ENCODE measurements around the gene ELK4. TPM values are rescaled to one million over a fixed set of nuclear protein-coding genes. Genes with fewer than 3 reads are reported as not detected.
A peak's percentile ranks its signal among the peaks of the same experiment; 100 is the strongest.

Gene ELK4
- total and polyA plus RNA-seq, 2 of the 13 experiments (the other 11 are each of a cell fraction or from before 2014, with no cell fraction given), result 8.3 to 13.1 TPM

DNA sequence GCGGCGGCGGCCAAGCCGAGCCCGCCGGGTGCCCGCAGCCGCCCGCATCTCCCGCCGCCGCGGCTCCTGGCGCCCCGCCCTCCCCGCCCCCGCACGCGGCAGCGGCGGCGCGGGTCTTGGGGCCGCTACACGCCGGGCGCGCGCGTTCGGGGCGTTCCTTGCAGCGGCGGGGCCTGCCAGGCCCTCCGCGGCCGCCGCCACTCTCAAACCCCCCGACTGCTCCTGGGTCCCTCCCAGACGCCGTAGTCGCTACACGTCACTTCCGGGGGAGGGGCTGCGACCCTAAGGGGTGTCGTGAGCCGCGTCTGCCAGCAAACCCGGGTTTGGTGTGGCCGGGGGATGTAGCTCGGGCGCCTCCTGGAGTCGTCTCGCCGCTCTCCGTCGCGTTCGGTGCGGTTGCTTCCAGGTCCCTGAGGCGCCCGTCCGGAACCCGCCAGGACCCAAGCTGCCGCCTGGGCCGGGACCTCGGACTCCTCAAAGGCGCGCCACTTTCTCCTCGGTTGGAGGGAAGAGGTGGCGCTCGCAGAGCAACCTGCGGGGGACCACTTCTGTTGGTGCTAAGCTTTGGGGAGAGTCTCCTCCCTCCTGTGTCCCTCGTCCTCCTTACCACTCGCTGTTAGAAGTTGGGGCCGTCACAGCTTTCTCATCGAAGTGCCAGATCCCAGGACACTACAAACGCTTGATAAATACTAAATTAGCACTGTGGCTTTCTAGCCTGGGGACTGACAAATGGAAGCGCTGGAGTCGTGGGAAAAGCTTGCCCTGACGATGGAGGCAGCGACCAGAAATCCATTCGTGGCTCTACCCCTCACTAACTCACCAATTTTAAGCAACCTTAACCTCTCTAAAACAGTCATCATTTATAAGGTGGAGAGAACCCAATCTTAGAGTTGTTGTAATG is at the start of gene ELK4 (continued):
- TF ChIP-seq, protein P1, sequence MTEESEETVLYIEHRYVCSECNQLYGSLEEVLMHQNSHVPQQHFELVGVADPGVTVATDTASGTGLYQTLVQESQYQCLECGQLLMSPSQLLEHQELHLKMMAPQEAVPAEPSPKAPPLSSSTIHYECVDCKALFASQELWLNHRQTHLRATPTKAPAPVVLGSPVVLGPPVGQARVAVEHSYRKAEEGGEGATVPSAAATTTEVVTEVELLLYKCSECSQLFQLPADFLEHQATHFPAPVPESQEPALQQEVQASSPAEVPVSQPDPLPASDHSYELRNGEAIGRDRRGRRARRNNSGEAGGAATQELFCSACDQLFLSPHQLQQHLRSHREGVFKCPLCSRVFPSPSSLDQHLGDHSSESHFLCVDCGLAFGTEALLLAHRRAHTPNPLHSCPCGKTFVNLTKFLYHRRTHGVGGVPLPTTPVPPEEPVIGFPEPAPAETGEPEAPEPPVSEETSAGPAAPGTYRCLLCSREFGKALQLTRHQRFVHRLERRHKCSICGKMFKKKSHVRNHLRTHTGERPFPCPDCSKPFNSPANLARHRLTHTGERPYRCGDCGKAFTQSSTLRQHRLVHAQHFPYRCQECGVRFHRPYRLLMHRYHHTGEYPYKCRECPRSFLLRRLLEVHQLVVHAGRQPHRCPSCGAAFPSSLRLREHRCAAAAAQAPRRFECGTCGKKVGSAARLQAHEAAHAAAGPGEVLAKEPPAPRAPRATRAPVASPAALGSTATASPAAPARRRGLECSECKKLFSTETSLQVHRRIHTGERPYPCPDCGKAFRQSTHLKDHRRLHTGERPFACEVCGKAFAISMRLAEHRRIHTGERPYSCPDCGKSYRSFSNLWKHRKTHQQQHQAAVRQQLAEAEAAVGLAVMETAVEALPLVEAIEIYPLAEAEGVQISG (CRISPR knock-in tag; IDR thresholded peaks at IDR 0.05), result peak; percentile 89
- TF ChIP-seq SPEN (CRISPR knock-in tag; IDR thresholded peaks at IDR 0.05; ENCODE audit: low read depth), result peak; percentile 95
- TF ChIP-seq, protein P2, sequence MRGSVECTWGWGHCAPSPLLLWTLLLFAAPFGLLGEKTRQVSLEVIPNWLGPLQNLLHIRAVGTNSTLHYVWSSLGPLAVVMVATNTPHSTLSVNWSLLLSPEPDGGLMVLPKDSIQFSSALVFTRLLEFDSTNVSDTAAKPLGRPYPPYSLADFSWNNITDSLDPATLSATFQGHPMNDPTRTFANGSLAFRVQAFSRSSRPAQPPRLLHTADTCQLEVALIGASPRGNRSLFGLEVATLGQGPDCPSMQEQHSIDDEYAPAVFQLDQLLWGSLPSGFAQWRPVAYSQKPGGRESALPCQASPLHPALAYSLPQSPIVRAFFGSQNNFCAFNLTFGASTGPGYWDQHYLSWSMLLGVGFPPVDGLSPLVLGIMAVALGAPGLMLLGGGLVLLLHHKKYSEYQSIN (CRISPR knock-in tag; IDR thresholded peaks at IDR 0.05; ENCODE audit: borderline replicate concordance), result no peak
- TF ChIP-seq BCL6 (CRISPR knock-in tag; IDR thresholded peaks at IDR 0.05), result peak; percentile 47; the same call in 1 of the 2 replicates
- no peak for TF ChIP-seq ZNF83 (CRISPR knock-in tag; IDR thresholded peaks at IDR 0.05; ENCODE audit: borderline replicate concordance)
- TF ChIP-seq RBAK (CRISPR knock-in tag; IDR thresholded peaks at IDR 0.05), result no peak
- TF ChIP-seq, protein P3, sequence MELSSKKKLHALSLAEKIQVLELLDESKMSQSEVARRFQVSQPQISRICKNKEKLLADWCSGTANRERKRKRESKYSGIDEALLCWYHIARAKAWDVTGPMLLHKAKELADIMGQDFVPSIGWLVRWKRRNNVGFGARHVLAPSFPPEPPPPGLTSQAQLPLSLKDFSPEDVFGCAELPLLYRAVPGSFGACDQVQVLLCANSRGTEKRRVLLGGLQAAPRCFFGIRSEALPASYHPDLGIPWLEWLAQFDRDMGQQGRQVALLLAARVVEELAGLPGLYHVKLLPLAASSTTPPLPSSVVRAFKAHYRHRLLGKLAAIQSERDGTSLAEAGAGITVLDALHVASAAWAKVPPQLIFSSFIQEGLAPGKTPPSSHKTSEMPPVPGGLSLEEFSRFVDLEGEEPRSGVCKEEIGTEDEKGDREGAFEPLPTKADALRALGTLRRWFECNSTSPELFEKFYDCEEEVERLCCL (CRISPR knock-in tag; IDR thresholded peaks at IDR 0.05; ENCODE audit: borderline replicate concordance), result no peak
- TF ChIP-seq, protein P4, sequence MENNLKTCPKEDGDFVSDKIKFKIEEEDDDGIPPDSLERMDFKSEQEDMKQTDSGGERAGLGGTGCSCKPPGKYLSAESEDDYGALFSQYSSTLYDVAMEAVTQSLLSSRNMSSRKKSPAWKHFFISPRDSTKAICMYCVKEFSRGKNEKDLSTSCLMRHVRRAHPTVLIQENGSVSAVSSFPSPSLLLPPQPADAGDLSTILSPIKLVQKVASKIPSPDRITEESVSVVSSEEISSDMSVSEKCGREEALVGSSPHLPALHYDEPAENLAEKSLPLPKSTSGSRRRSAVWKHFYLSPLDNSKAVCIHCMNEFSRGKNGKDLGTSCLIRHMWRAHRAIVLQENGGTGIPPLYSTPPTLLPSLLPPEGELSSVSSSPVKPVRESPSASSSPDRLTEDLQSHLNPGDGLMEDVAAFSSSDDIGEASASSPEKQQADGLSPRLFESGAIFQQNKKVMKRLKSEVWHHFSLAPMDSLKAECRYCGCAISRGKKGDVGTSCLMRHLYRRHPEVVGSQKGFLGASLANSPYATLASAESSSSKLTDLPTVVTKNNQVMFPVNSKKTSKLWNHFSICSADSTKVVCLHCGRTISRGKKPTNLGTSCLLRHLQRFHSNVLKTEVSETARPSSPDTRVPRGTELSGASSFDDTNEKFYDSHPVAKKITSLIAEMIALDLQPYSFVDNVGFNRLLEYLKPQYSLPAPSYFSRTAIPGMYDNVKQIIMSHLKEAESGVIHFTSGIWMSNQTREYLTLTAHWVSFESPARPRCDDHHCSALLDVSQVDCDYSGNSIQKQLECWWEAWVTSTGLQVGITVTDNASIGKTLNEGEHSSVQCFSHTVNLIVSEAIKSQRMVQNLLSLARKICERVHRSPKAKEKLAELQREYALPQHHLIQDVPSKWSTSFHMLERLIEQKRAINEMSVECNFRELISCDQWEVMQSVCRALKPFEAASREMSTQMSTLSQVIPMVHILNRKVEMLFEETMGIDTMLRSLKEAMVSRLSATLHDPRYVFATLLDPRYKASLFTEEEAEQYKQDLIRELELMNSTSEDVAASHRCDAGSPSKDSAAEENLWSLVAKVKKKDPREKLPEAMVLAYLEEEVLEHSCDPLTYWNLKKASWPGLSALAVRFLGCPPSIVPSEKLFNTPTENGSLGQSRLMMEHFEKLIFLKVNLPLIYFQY (CRISPR knock-in tag; IDR thresholded peaks at IDR 0.05; ENCODE audit: borderline replicate concordance), result peak; percentile 74
- peak; percentile 74; the same call in 1 of the 2 replicates for TF ChIP-seq ZFP37 (CRISPR knock-in tag; IDR thresholded peaks at IDR 0.05; ENCODE audit: borderline replicate concordance)
- TF ChIP-seq, protein P5, sequence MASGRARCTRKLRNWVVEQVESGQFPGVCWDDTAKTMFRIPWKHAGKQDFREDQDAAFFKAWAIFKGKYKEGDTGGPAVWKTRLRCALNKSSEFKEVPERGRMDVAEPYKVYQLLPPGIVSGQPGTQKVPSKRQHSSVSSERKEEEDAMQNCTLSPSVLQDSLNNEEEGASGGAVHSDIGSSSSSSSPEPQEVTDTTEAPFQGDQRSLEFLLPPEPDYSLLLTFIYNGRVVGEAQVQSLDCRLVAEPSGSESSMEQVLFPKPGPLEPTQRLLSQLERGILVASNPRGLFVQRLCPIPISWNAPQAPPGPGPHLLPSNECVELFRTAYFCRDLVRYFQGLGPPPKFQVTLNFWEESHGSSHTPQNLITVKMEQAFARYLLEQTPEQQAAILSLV (CRISPR knock-in tag; IDR thresholded peaks at IDR 0.05; ENCODE audit: borderline replicate concordance), result peak; percentile 56; the same call in 1 of the 2 replicates
- TF ChIP-seq NKX3-1 (CRISPR knock-in tag; IDR thresholded peaks at IDR 0.05), result no peak; the same call in 1 of the 2 replicates
- TF ChIP-seq ZNF839 (CRISPR knock-in tag; IDR thresholded peaks at IDR 0.05; ENCODE audit: borderline replicate concordance), result no peak
- no peak for TF ChIP-seq ZNF652 (CRISPR knock-in tag; IDR thresholded peaks at IDR 0.05; ENCODE audit: borderline replicate concordance, low read depth)
- peak; percentile 38; the same call in 1 of the 2 replicates for TF ChIP-seq SMC3 (IDR thresholded peaks at IDR 0.05; ENCODE audit: low read length)
- no peak for TF ChIP-seq ZNF616 (CRISPR knock-in tag; IDR thresholded peaks at IDR 0.05; ENCODE audit: low read depth)
- no peak for TF ChIP-seq ZNF7 (CRISPR knock-in tag; IDR thresholded peaks at IDR 0.05)
